Stimulated activated CD4-positive, alpha-beta T cell treated with anti-CD3 and anti-CD28 coated beads, Interleukin-2, amount 100 ng/mL, for 4 hours (primary cell): Measurements from ENCODE around the gene IGF2.
A peak's percentile ranks its signal among the peaks of the same experiment; 100 is the strongest.
"Not testable (repeated sequence)": the region's sequence is repeated elsewhere in the genome, so short reads cannot be mapped to it uniquely, and the experiment has no call there.

Experiments
- DNase-seq: peaks from one replicate; pipeline ENCODE4 v3.0.0-alpha.2; 2020; ENCODE audit warnings: low read depth

The IGF2 gene, protein sequence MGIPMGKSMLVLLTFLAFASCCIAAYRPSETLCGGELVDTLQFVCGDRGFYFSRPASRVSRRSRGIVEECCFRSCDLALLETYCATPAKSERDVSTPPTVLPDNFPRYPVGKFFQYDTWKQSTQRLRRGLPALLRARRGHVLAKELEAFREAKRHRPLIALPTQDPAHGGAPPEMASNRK

DNA sequence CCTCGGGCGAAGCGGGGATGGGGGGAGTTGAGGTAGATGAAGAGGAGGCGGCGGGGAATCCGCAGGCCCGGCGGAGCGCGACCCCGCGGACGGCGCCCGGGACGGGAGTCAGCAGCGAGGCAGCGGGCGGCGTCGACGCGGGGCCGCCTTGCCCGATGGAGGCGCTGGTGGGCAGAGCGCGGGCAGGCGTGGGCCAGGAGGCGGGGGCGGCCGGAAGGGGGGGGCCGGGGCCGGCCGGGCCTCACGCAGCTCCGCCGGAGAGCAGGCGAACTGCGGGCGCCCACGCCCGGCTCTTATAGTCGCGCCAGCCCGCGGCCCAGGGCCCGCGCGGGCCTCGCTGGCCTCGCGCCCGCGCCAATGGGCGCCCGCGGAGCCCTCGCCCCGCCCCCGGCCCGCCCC, at the start of gene IGF2:
TSS of gene IGF2 (minus strand) at position 267 of the 399 bp plus-strand sequence. CDS start 3,866 bp downstream, outside the sequence.
- no peak for DNase-seq

GRCh38 chr11:2188745-2189144, 49.6 kb upstream of the IGF2 start:
- DNase-seq = no peak

DNA sequence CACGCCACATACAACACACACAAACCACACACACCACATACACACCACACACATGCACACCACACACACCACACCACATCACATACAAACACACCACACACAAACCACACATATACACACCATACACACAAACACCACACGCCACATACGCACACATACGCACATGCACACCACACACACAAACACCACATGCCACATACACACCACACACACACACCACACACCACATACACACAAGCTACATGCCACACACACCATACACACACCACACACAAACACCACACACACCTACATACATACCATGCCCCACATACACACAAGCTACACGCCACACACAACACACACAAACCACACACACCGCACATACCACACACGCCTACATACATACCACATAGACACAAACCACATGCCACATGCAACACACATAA, 48.1 kb upstream of the IGF2 start:
- no peak for DNase-seq

DNA sequence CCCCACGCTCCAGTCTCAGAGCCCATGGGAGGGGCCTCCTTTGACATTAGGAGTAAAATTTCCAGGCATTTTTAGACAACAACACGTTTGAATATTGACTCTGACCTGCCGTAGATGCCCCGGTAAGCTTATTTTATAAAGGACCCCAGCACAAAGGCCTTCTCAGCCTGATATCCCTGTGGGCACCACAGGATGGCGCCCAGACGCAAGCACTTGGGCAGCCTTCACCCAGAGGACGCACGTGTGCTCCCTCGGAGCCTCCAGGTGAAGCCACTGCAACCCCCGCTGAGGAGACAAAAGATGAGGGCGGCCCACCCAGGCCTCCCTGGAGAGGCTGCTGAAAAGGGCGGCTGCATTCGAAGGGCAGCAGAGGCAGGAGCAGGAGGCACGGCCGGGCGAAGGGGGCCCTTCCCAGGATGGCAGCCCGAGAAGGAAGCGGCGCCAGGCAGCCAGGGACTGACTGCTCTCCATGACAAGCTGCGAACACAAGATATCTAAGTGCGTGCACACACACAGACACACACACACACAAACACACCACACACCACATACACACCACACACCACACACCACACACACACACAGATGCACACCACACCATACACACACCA, 47.6 kb upstream of the IGF2 start:
- DNase-seq = peak; percentile 25

- DNase-seq = no peak
Measured at GRCh38 chr11:2185324-2186085, 46.3 kb upstream of the IGF2 start.

DNA sequence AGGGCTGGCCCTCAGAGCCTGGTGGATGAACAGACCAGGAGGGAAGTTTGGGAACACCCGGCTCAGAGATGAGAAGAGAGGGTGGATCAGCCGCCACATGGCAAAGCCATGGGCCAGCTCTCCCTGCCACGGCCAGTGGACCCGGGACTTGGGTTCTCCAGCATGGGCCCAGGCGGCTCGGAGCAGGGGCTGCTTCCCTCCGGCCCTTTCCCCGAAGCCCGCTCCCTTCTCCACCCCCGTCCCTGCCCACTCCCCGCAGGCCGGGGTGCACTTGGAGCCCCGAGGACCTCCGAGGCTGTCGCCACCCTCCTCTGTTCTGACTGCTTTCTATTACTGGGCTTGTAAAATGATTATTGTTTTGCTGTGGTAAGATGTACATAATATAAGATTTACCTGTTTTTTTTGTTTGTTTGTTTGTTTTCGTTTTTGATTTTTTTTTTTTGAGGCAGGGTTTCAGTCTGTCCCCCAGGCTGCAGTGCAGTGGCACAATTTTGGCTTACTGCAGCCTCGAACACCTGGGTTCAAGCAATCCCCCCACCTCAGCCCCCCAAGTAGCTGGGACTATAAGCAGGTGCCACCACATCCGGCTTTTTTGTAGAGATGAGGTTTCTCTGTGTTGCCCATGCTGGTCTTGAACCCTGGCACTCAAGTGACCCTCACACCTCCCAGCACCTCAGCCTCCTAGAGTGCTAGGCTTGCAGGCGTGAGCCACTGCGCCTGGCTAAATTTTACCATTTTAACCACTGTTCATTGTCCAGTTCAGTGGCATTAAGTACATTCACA, 43.7 kb upstream of the IGF2 start:
- DNase-seq = no peak

GRCh38 chr11:2182075-2182474, 42.9 kb upstream of the IGF2 start:
- DNase-seq = no peak

GRCh38 chr11:2180789-2181370, 41.7 kb upstream of the IGF2 start:
- no peak for DNase-seq

DNA sequence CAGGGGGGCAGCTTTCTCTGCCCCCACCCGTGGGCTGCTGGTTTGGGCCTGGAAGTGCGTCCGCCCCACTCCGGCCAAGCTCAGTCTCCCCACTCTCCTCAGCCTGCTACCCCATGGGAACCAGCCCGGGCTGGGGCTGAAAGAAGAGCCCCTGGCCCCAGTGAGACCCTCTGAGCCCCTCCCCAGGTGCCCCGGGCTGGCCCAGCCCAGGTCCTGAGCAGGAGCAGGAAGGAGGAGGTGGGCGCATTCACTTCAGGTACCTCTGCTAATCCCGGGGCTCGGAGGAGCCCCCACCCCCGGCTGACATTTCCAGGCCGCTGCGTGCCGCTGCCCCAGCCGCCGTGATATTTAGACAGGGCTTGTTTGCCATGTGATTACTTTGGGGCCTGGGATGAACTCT, 41.2 kb upstream of the IGF2 start:
- no peak for DNase-seq

DNA sequence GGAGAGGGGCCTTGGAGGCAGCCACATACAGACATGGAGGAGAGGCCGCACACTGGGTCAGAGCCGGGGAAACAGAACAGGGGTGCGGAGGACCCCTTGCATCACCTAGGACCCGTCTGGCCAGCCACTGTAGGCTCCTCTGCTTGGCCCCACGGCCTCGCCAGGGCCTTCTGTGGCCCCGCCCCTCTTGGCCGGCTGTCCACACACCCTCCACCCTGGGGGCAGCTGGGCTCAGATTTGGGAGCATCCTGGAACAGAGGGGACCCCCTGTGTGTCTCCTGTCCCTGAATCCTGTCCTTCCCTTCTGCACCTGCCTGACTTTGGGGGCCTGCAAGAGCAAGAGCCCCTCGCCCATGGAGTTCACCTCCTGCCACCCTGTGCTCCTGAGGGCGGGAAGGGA, 40.3 kb upstream of the IGF2 start:
- no peak for DNase-seq

- no peak for DNase-seq
Measured at GRCh38 chr11:2178906-2179494, 39.8 kb upstream of the IGF2 start.

- not testable (repeated sequence) for DNase-seq
Measured at GRCh38 chr11:2178055-2178773, 39.0 kb upstream of the IGF2 start.

DNA sequence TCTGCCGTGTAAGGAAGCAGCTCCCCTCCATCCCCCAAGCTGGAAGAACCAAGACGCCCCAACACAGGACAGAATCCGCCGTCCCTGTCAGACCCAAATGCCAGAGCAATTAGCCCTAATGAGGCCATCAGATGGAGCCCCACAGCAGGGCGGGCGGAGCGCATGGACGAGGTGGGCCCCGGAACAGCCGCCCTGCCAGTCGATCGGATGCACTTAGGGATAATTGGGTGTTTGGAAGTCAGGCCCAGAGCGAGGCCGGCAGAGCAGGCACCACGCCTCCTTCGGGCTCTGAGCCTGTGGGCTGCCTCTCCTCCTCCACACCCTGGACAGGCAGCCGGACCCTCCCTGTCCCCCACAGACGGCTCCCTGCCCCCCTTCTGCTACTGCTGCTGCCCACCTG, 37.9 kb upstream of the IGF2 start:
- DNase-seq = no peak

GRCh38 chr11:2176389-2176900, 37.3 kb upstream of the IGF2 start:
- no peak for DNase-seq

- DNase-seq = no peak
Measured at GRCh38 chr11:2175659-2176058, 36.5 kb upstream of the IGF2 start.

DNA sequence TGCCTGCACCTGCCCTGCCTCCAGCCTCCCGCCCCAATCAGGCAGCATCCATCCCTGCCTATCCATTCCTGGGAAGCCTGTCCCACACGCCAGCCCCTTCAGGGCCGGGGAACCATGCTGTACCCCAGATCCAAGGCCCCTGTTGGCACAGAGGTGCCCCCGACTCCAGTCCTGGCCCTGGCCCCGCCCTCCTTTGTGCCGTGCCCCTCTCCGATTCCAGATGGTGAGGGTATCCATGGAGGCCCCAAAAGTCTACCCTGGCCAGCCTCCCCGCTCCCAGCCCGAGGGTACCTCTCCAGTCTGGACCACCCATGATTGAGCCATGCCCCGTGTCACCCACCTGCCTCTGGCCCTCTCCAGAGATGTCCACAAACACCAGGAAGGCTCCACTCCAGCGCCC, 35.2 kb upstream of the IGF2 start:
- DNase-seq = no peak

DNA sequence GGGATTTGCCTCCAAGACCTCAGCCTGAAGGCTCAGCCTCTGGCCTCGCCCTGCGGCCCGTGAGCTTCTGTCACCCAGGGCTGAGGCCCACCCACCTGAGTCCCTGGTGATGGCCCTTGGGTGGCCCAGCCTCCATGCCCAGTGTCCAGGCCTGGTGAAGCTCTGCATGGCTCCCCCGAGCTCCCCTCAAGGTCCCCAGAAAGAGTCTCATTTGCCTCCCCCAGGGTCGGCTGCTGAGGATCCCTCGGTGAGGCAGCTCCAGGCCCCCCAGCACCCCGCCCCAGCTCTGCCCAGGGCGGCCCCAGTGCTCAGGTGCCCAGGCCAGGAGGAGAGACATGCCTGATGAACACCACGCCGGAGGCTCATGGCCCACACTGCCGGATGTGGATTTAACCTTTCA, 34.6 kb upstream of the IGF2 start:
- DNase-seq = no peak

DNA sequence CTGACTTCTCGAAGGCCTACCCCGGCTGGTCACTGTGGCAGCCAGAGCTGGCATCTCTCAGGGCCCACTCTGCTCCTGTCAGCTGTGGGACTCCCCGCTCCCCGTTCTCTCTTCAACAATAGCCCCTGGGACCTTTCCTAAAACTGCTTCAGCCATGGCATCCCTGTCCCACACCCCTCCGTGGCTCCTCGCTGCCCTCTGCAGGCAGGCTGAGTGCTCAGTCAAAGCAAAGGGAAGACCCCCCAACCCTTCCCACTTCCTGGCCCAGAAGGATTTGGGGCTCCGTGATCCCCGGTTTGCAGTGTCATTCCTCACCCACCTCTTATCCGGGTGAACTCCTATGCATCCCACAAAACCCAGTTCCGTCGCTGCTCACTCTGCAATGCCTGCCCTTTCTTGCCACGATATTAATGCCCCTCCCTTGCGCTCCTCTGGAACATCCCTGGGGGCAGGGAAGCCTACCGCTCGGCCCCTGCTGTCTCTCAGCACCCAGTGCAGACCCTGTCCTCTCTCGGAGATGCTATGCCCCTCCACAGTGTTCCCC, 34.0 kb upstream of the IGF2 start:
- DNase-seq = no peak

GRCh38 chr11:2172676-2173075, 33.5 kb upstream of the IGF2 start:
- DNase-seq = no peak

DNA sequence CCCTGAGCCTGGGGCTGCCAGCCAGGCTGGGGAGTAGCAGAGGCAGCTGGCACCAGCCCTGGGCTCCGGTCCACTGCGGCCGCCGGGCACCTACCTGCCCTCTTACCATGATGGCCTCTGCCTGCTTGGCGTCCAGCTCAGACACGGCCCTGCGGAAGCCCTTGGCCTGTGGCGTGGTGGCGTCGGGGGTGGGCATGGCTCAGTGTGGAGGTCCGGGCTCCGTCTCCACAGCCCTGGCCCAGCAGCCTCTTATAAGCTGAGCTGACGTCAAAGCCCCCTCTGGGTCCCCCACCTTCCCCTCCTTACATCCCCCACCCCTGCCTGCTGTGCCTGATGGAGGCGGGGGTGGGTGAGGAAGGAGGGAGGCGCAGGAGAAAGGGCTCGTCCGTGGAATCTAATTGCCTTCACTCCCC, 32.4 kb upstream of the IGF2 start, which contains the start of gene TH:
TSS of gene TH (minus strand) at position 225 of the 413 bp plus-strand sequence. CDS start at position 196, 29 bp downstream.
- DNase-seq = no peak
